ENCODE results near the gene NUDT14. TPM values are rescaled to one million over a fixed set of nuclear protein-coding genes. Genes with fewer than 3 reads are reported as not detected.

NUDT14 gene
- total RNA-seq, 4 donors from 2014 or later = 8.0 to 20.2 (median 13.2) TPM

GRCh38 chr14:105151084-105151837 is 29.9 kb downstream of the NUDT14 start:
- TF ChIP-seq CTCF (IDR thresholded peaks at IDR 0.05; ENCODE audit: low read depth) = no peak

- no peak for TF ChIP-seq CTCF (IDR thresholded peaks at IDR 0.05; ENCODE audit: low read depth)
Measured at GRCh38 chr14:105150368-105151083, 30.6 kb downstream of the NUDT14 start.

GRCh38 chr14:105150026-105150367 is 31.1 kb downstream of the NUDT14 start:
- TF ChIP-seq CTCF (IDR thresholded peaks at IDR 0.05; ENCODE audit: low read depth) = no peak

- TF ChIP-seq CTCF (IDR thresholded peaks at IDR 0.05; ENCODE audit: low read depth) = no peak
Measured at GRCh38 chr14:105149146-105149781, 31.8 kb downstream of the NUDT14 start.

- no peak for TF ChIP-seq CTCF (IDR thresholded peaks at IDR 0.05; ENCODE audit: low read depth)
Measured at GRCh38 chr14:105148604-105149145, 32.4 kb downstream of the NUDT14 start.

GRCh38 chr14:105147671-105148603 is 33.2 kb downstream of the NUDT14 start:
- no peak for TF ChIP-seq CTCF (IDR thresholded peaks at IDR 0.05; ENCODE audit: low read depth)
